ENCODE measurements around the gene ROM1.

ROM1 gene

DNA sequence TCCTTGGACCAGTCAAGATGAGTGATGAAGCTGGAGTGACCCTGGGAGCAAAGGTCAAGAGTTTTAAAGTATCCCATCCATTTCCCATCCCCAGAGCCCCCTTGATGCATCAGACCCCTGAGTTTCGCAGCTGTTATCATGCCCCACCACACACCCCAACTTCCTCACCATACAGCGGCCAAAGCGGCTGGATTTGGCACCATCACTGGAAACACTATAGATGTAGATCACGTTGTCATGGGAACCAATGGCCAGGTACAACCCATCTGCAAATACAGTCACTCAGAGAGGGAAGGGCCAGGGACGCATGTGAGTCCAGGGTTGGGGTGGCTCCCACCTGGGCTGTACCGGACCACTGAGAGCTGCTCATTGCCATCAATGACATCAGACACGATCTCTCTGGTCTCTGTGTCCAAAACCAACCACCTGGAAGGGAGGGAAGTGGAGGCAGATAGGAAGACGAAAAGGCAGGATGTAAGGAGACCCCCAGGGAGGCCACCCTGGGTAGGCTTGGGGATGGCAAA lies 9.2 kb upstream of the ROM1 start:
- TF ChIP-seq CTCF (conservative IDR thresholded peaks at IDR 0.05; ENCODE audit: control insufficient read depth, insufficient read depth, low read depth, low read length): no peak
- no peak overlapping the region for H3K4me3 ChIP-seq (ENCODE audit: control insufficient read depth, low read depth, low read length)

GRCh38 chr11:62604460-62605120 lies 8.5 kb upstream of the ROM1 start:
- DNase-seq (ENCODE audit: low read depth): no peak
- no peak overlapping the region for H3K4me3 ChIP-seq (ENCODE audit: control insufficient read depth, low read depth, low read length)
- TF ChIP-seq CTCF (conservative IDR thresholded peaks at IDR 0.05; ENCODE audit: control insufficient read depth, insufficient read depth, low read depth, low read length): no peak

More for the DNA sequence above, 9.2 kb upstream of the ROM1 start:
- DNase-seq (ENCODE audit: low read depth): no peak

DNA sequence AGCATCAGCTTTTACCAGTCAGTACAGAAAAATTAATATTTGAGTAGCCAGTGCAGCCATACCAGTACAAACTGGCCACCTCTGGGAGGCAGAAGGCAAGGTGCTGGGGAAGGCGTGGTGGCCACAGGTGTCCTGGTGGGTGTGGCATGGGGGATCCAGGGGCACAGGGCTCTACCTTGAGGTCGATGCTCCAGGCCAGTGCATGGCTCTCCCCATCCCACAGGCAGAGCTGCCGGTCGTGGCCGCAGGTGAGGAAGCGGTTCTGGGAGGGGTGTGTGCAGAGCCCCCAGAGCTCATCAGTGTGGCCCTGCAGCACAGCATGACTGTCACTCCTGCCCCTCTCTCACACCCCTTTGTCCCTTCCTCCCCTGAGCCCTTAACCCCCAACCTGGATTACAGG lies 7.6 kb upstream of the ROM1 start:
- TF ChIP-seq CTCF (conservative IDR thresholded peaks at IDR 0.05; ENCODE audit: control insufficient read depth, insufficient read depth, low read depth, low read length): no peak
- no peak overlapping the region for H3K4me3 ChIP-seq (ENCODE audit: control insufficient read depth, low read depth, low read length)
- DNase-seq (ENCODE audit: low read depth): no peak

DNA sequence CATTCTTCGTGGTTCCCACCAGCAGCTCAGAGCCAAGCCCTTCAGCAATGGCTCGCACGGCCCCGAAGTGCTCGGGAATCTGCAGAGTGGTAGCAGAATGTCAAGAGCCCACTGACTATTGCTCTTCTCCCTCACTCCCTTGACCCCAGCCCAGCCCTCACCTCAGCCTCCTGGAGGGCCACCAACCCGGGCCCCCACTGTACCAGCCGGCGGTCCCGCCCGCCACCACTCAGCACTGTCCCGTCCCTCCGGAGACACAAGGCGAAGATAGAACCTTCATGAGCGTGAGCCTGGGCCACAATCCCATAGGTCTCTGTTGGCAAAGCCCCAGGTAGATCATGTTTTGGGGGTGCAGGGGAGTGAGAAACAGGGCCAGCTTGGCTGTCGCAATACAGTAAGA lies 7.2 kb upstream of the ROM1 start:
- DNase-seq (ENCODE audit: low read depth): no peak
- no peak for TF ChIP-seq CTCF (conservative IDR thresholded peaks at IDR 0.05; ENCODE audit: control insufficient read depth, insufficient read depth, low read depth, low read length)
- H3K4me3 ChIP-seq (ENCODE audit: control insufficient read depth, low read depth, low read length): no peak overlapping the region

DNA sequence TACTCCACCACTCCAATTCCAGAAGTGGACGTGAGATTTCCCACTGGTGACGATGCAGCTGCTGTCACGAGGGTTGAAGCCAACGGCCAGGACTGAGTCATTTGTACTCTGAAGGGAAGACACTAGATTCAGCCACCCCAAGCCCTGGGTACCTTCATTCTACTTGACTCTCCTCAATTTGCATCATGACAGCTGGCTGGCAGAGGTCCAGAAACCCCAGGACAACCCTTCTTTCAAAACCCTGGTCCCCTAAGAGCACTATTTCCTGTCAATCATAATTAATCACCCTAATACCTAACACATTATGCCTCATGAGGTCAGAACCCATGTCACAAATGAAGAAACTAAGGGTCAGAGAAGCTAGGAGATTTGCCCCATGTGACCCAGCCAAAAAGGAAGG lies 5.3 kb upstream of the ROM1 start:
- no peak overlapping the region for H3K4me3 ChIP-seq (ENCODE audit: control insufficient read depth, low read depth, low read length)
- TF ChIP-seq CTCF (conservative IDR thresholded peaks at IDR 0.05; ENCODE audit: control insufficient read depth, insufficient read depth, low read depth, low read length): no peak
- no peak for DNase-seq (ENCODE audit: low read depth)

GRCh38 chr11:62608776-62609175 lies 4.3 kb upstream of the ROM1 start:
- no peak overlapping the region for H3K4me3 ChIP-seq (ENCODE audit: control insufficient read depth, low read depth, low read length)
- no peak for TF ChIP-seq CTCF (conservative IDR thresholded peaks at IDR 0.05; ENCODE audit: control insufficient read depth, insufficient read depth, low read depth, low read length)

More at GRCh38 chr11:62608776-62609175, 4.3 kb upstream of the ROM1 start:
- DNase-seq (ENCODE audit: low read depth): no peak

Data from fibroblast of mammary gland (primary cell).